ENCODE results near the gene BAHCC1. TPM values are rescaled to one million over a fixed set of nuclear protein-coding genes. Genes with fewer than 3 reads are reported as not detected.

The BAHCC1 gene
- total and polyA plus RNA-seq, 2 of the 8 experiments (the other 6 are each of a cell fraction or from before 2014, with no cell fraction given), result 0.26 to 0.58 TPM

- no peaks in the 10 kb centered on the region for H3K79me1 ChIP-seq (ENCODE audit: low read depth, low read length)
- no peaks in the 10 kb centered on the region for H3K23me2 ChIP-seq (ENCODE audit: low read depth, low read length)
- H3K9me3 ChIP-seq (ENCODE audit: insufficient read depth in 2 of 2, low read depth in 1 of 2, low read length in 1 of 2), result no peaks in the 10 kb centered on the region
- no peaks in the 10 kb centered on the region for H3K27me3 ChIP-seq (replicated peaks in 1 of 4; ENCODE audit: control insufficient read depth in 3 of 4, extremely low read depth in 1 of 4, insufficient read depth in 3 of 4, low read length in 3 of 4)
- H2BK15ac ChIP-seq (ENCODE audit: low read length), result peak overlapping the region; percentile 29; the same call in 1 of the 2 replicates
- H2BK120ac ChIP-seq (replicated peaks; ENCODE audit: low read depth, low read length), result no peak overlapping the region
- no peak overlapping the region for H4K91ac ChIP-seq (replicated peaks; ENCODE audit: insufficient read length, low read length)
- no peak overlapping the region for H3K9ac ChIP-seq (replicated peaks in 1 of 4; ENCODE audit: extremely low read depth in 1 of 4, low read depth in 3 of 4, low read length in 3 of 4)
- H3K27ac ChIP-seq (ENCODE audit: low read depth, low read length), result no peak overlapping the region
- no peaks in the 10 kb centered on the region for H3K79me2 ChIP-seq (ENCODE audit: control insufficient read depth in 1 of 2, insufficient read depth in 2 of 2, low read length in 2 of 2)
- H4K20me1 ChIP-seq (replicated peaks in 1 of 2; ENCODE audit: control insufficient read depth in 1 of 2, insufficient read depth in 2 of 2, low read length in 2 of 2), result no peaks in the 10 kb centered on the region
- DNase-seq (ENCODE audit: low read depth in 1 of 2, low spot score in 2 of 2) (no peak), FAIRE-seq (no peak)
- H2BK12ac ChIP-seq (ENCODE audit: low read depth, low read length), result peak overlapping the region; percentile 5; the same call in 1 of the 2 replicates
- ChIA-PET POLR2A (ENCODE audit: partially characterized antibody) (no interaction called here), CTCF (ENCODE audit: partially characterized antibody) (no interaction called here)
- no peak overlapping the region for H3K56ac ChIP-seq (replicated peaks; ENCODE audit: insufficient read length, low read depth, low read length)
- peak overlapping the region; percentile 71; the same call in 1 of the 2 replicates for H3K18ac ChIP-seq (ENCODE audit: extremely low read depth, low read length)
- no peak overlapping the region for H4K8ac ChIP-seq (ENCODE audit: extremely low read depth, insufficient read depth, low read length)
- peaks cover 0 to 3% (median 0%) of the 10 kb centered on the region in 4 experiments; a peak in 3 of 7 replicates for H3K4me1 ChIP-seq (replicated peaks in 1 of 4; ENCODE audit: control insufficient read depth in 3 of 4, insufficient read depth in 4 of 4, low read length in 3 of 4)
- no peak overlapping the region for H3K14ac ChIP-seq (ENCODE audit: insufficient read length)
- no peak overlapping the region for H2AFZ ChIP-seq (ENCODE audit: low read length)
- H3K4ac ChIP-seq (replicated peaks; ENCODE audit: insufficient read length, low read depth, low read length), result no peak overlapping the region
- H2AK5ac ChIP-seq (ENCODE audit: low read depth, low read length), result no peak overlapping the region
- no peaks in the 10 kb centered on the region for H3K36me3 ChIP-seq (ENCODE audit: control insufficient read depth in 2 of 4, insufficient read depth in 4 of 4, low read length in 3 of 4)
- H3K4me2 ChIP-seq (ENCODE audit: insufficient read depth in 1 of 2, low read depth in 2 of 2, low read length in 2 of 2), result no peak overlapping the region
- no peak overlapping the region for H3K4me3 ChIP-seq (ENCODE audit: extremely low read depth in 1 of 4, insufficient read depth in 2 of 4, low read depth in 3 of 4, low read length in 4 of 4)
- H4K5ac ChIP-seq (ENCODE audit: insufficient read length, low read depth, low read length), result no peak overlapping the region
- no peak overlapping the region for H3K23ac ChIP-seq (ENCODE audit: insufficient read length)
- no peak overlapping the region for H2BK5ac ChIP-seq (ENCODE audit: low read depth, low read length)
- H2BK20ac ChIP-seq (ENCODE audit: low read length), result no peak overlapping the region
- WGBS, 2 experiments (ENCODE audit: extremely low coverage in 1 of 2, insufficient coverage in 1 of 2, insufficient read length in 1 of 2, insufficient replicate concordance in 2 of 2, low coverage in 1 of 2, low lambda C conversion rate in 2 of 2, missing lambda C conversion rate in 1 of 2), result 90% methylated on average over 14 of the region's 15 CpGs; no CpG with 5 or more reads in 1 of the 2 experiments
- no peak for TF ChIP-seq CHD2 (IDR thresholded peaks at IDR 0.05; ENCODE audit: low read length)
- TF ChIP-seq RXRA (IDR thresholded peaks at IDR 0.05; ENCODE audit: insufficient read depth, low read depth, low read length), result no peak
- TF ChIP-seq RBBP5 (IDR thresholded peaks at IDR 0.05; ENCODE audit: borderline replicate concordance, low read depth, low read length), result no peak
- TF ChIP-seq EP300 (IDR thresholded peaks at IDR 0.05; ENCODE audit: borderline replicate concordance in 1 of 2, low read depth in 2 of 2, low read length in 2 of 2), result no peak
- no peak for TF ChIP-seq NRF1 (IDR thresholded peaks at IDR 0.05; ENCODE audit: low read depth, low read length)
- no peak for TF ChIP-seq BACH1 (IDR thresholded peaks at IDR 0.05; ENCODE audit: low read length)
- TF ChIP-seq CREB1 (IDR thresholded peaks at IDR 0.05), result no peak
- TF ChIP-seq GTF2F1 (IDR thresholded peaks at IDR 0.05; ENCODE audit: borderline replicate concordance, low read depth, low read length), result no peak
- TF ChIP-seq ASH2L (IDR thresholded peaks at IDR 0.05; ENCODE audit: low read length), result no peak
- no peak for TF ChIP-seq ZNF274 (IDR thresholded peaks at IDR 0.05; ENCODE audit: borderline replicate concordance, extremely low read depth, low read length)
- no peak for TF ChIP-seq MAFK (IDR thresholded peaks at IDR 0.05; ENCODE audit: low read depth, low read length)
- no peak for TF ChIP-seq EGR1 (IDR thresholded peaks at IDR 0.05; ENCODE audit: borderline replicate concordance, low read depth, low read length)
- TF ChIP-seq POLR2AphosphoS5 (IDR thresholded peaks at IDR 0.05; ENCODE audit: low read depth, low read length), result no peak
- no peak for TF ChIP-seq KDM4A (IDR thresholded peaks at IDR 0.05; ENCODE audit: low read depth, low read length, severe bottlenecking)
- TF ChIP-seq KDM5A (IDR thresholded peaks at IDR 0.05; ENCODE audit: low read length), result no peak
- no peak for TF ChIP-seq BCL11A (IDR thresholded peaks at IDR 0.05; ENCODE audit: low read depth in 2 of 2, low read length in 2 of 2)
Observed at GRCh38 chr17:81434072-81434471, 38.8 kb downstream of the BAHCC1 start.

All from H1 (cell line).